Gastrocnemius medialis (tissue), 4 donors: ENCODE measurements around the gene RAB13. TPM values are rescaled to one million over a fixed set of nuclear protein-coding genes. Genes with fewer than 3 reads are reported as not detected.
"Not testable (repeated sequence)": the region's sequence is repeated elsewhere in the genome, so short reads cannot be mapped to it uniquely, and the experiment has no call there.

Experiments used
- ATAC-seq, 2 donors: fragments of 150-250 bp; one replicate each; pipeline ENCODE4 v1.9.1; 2016
- DNase-seq, 2 donors: peaks; one replicate each; pipeline ENCODE4 v3.0.0-alpha.2; 2019
- H3K27ac ChIP-seq, 4 donors: fragments of 200-600 bp; sonication (generic); 1 replicate in 1 of 4; 2 replicates in 3 of 4; pipeline ENCODE4 v1.5.1; 2016 to 2018; ENCODE audit warnings: mild to moderate bottlenecking in 2 of 4, moderate library complexity in 1 of 4
- H3K27me3 ChIP-seq, 3 donors: fragments of 200-600 bp; sonication (generic) in 2 of 3; 1 replicate in 1 of 3; 2 replicates in 2 of 3; pipeline versions ENCODE4 v1.5.1 to v1.6.0; 2016 to 2019; ENCODE audit warnings: mild to moderate bottlenecking in 1 of 3, moderate library complexity in 1 of 3
- H3K36me3 ChIP-seq, 2 donors: fragments of 200-600 bp; sonication (generic) in 1 of 2; one replicate each; pipeline ENCODE4 v1.5.1; 2017 to 2018
- H3K4me1 ChIP-seq, 2 donors: fragments of 200-600 bp; sonication (generic) in 1 of 2; one replicate each; pipeline ENCODE4 v1.5.1; 2016 to 2017; ENCODE audit warnings: mild to moderate bottlenecking in 2 of 2
- H3K4me3 ChIP-seq, 4 donors: fragments of 200-600 bp; sonication (generic) in 3 of 4; 1 replicate in 1 of 4; 2 replicates in 3 of 4; pipeline ENCODE4 v1.5.1; 2016 to 2019; ENCODE audit warnings: mild to moderate bottlenecking in 2 of 4
- H3K9me3 ChIP-seq, 3 donors: fragments of 200-600 bp; sonication (generic) in 2 of 3; 1 replicate in 1 of 3; 2 replicates in 2 of 3; pipeline ENCODE4 v1.5.1; 2016 to 2019
- CTCF ChIP-seq, 5 experiments: fragments of 450-650 bp in 3 of 5; fragments of 200-600 bp in 2 of 5; sonication (generic) in 2 of 5; IDR thresholded peaks in 4 of 5; conservative IDR thresholded peaks in 1 of 5; 1 replicate in 4 of 5; 2 replicates in 1 of 5; pipeline ENCODE4 v1.5.1; 2016 to 2019; ENCODE audit warnings: antibody characterized with exemption in 5 of 5, mild to moderate bottlenecking in 3 of 5, moderate library complexity in 3 of 5
- POLR2A ChIP-seq, 2 donors: fragments of 450-650 bp; IDR thresholded peaks; one replicate each; pipeline ENCODE4 v1.6.1; 2017; ENCODE audit warnings: antibody characterized with exemption in 2 of 2, mild to moderate bottlenecking in 2 of 2, moderate library complexity in 2 of 2
- in situ Hi-C, 4 donors: fragments of 200-750 bp; cut with MboI; loops; one replicate each; pipeline versions ENCODE4 v1.15.0 to v1.8.0; 2017; ENCODE audit warnings: low sequenced_read_pairs in 4 of 4
- intact Hi-C: fragments of 100-400 bp; cut with DNase I; formaldehyde crosslinking; loops from one replicate; pipeline ENCODE4 v1.15.1; 2023; ENCODE audit warnings: low total_unique reads
- total RNA-seq, 4 donors: library from RNA; depleted of rRNA; stranded (reverse); fragments of >200 nt; gene quantifications; one replicate each; pipeline versions ENCODE4 v1.1.0 to v1.2.3, GENCODE V29; 2016

Gene RAB13
- total RNA-seq, 4 donors from 2014 or later, result 6.4 to 12.3 (median 9.1) TPM

GRCh38 chr1:153990468-153991150, 4.5 kb upstream of the RAB13 start, which contains the start of gene RPS27:
RPS27 (plus strand) TSS chr1:153990762; CDS start chr1:153990797, 35 bp downstream.
- in situ Hi-C loops (loop anchor here (10.0 to 25.0 kb wide), 5 partner anchors 284 to 478 kb away; partner anchors contain the start of genes ILF2 (in 2 of the 4), SNAPIN (in 2 of the 4), HAX1 (in 1 of the 4) and NPR1 (in 1 of the 4)), intact Hi-C loops (loop anchor here (2.0 to 10.0 kb wide), 3 partner anchors 194 to 320 kb away; partner anchors contain the start of genes HAX1 and ILF2)
- peaks cover 0 to 33% of the 10 kb centered on the region in 2 donors for H3K36me3 ChIP-seq
- H3K27ac ChIP-seq, result peak within 1 kb of the TSS; percentile 92 to 97 (median 94)
- H3K4me1 ChIP-seq, result peaks cover 24 to 26% of the 10 kb centered on the region in 2 donors
- ATAC-seq (peak; percentile 92 to 95), DNase-seq (peak; percentile 92 to 95)
- peak; percentile 99 for TF ChIP-seq POLR2A (IDR thresholded peaks at IDR 0.05)
- TF ChIP-seq CTCF (IDR thresholded peaks at IDR 0.05 in 4 of 5, conservative IDR thresholded peaks at IDR 0.05 in 1 of 5), result no peak
- H3K4me3 ChIP-seq, result peak within 1 kb of the TSS; percentile 80 to 98 (median 90)
- H3K27me3 ChIP-seq, result no peaks in the 10 kb centered on the region
- no peaks in the 10 kb centered on the region for H3K9me3 ChIP-seq

GRCh38 chr1:153987621-153988020, 1.5 kb upstream of the RAB13 start:
- ATAC-seq (no peak), DNase-seq (no peak)
- intact Hi-C loops (loop anchor here (5.0 kb wide), 2 partner anchors 65 to 420 kb away; partner anchors contain the start of genes GATAD2B and S100A2), in situ Hi-C loops (loop anchor here (5.0 to 25.0 kb wide), 9 partner anchors 40 to 475 kb away; partner anchors contain the start of genes ILF2 (in 2 of the 4), SNAPIN (in 2 of the 4), DENND4B (in 1 of the 4) and GATAD2B (in 1 of the 4))
- Histone ChIP-seq H3K9me3 (no peaks in the 10 kb centered on the region), H3K27ac (peak overlapping the region in 2 of 4 donors; percentile 80 to 89), H3K4me1 (peaks cover 19 to 22% of the 10 kb centered on the region in 2 donors), H3K4me3 (no peak overlapping the region), H3K36me3 (peaks cover 0 to 13% of the 10 kb centered on the region in 2 donors), H3K27me3 (no peaks in the 10 kb centered on the region)
- TF ChIP-seq CTCF (IDR thresholded peaks at IDR 0.05 in 4 of 5, conservative IDR thresholded peaks at IDR 0.05 in 1 of 5) (no peak), POLR2A (IDR thresholded peaks at IDR 0.05) (no peak)

- H3K9me3 ChIP-seq, result no peaks in the 10 kb centered on the region
These were observed 712 bp downstream of the RAB13 start for GRCh38 chr1:153985341-153985912.

GRCh38 chr1:153984123-153984894, 1.8 kb downstream of the RAB13 start:
- DNase-seq (no peak), ATAC-seq (no peak)
- no peaks in the 10 kb centered on the region for H3K9me3 ChIP-seq
- H3K36me3 ChIP-seq, result no peaks in the 10 kb centered on the region
- peaks cover 7% of the 10 kb centered on the region in 2 donors for H3K4me1 ChIP-seq
- H3K27ac ChIP-seq, result peak overlapping the region in 3 of 4 donors; percentile 80 to 88 (median 88)
- TF ChIP-seq CTCF (IDR thresholded peaks at IDR 0.05 in 4 of 5, conservative IDR thresholded peaks at IDR 0.05 in 1 of 5) (no peak), POLR2A (IDR thresholded peaks at IDR 0.05) (no peak)
- no peaks in the 10 kb centered on the region for H3K27me3 ChIP-seq
- intact Hi-C loops (no loop called here), in situ Hi-C loops (loop anchor here (10.0 to 25.0 kb wide), 6 partner anchors 60 to 472 kb away; partner anchors contain the start of genes ILF2 (in 2 of the 4), SNAPIN (in 2 of the 4), GATAD2B (in 1 of the 4) and NPR1 (in 1 of the 4))
- no peak overlapping the region for H3K4me3 ChIP-seq

More at GRCh38 chr1:153985341-153985912, 712 bp downstream of the RAB13 start:
- in situ Hi-C loops (loop anchor here (5.0 to 25.0 kb wide), 9 partner anchors 38 to 473 kb away; partner anchors contain the start of genes ILF2 (in 2 of the 4), SNAPIN (in 2 of the 4), DENND4B (in 1 of the 4) and GATAD2B (in 1 of the 4)), intact Hi-C loops (loop anchor here (5.0 kb wide), 2 partner anchors 63 to 418 kb away; partner anchors contain the start of genes GATAD2B and S100A2)
- peak overlapping the region; percentile 80 to 89 (median 88) for H3K27ac ChIP-seq
- DNase-seq (peak in 1 of 2 donors; percentile 58), ATAC-seq (peak in 1 of 2 donors; percentile 13)
- no peak for TF ChIP-seq POLR2A (IDR thresholded peaks at IDR 0.05)
- peak overlapping the region; percentile 59 to 66 (median 63) for H3K4me3 ChIP-seq
- H3K4me1 ChIP-seq, result peaks cover 7% of the 10 kb centered on the region in 2 donors
- no peaks in the 10 kb centered on the region for H3K27me3 ChIP-seq
- H3K36me3 ChIP-seq, result no peaks in the 10 kb centered on the region

GRCh38 chr1:153981735-153982134, 4.4 kb downstream of the RAB13 start:
- H3K27me3 ChIP-seq, H3K4me3 ChIP-seq, DNase-seq, ATAC-seq, H3K9me3 ChIP-seq, H3K27ac ChIP-seq, H3K36me3 ChIP-seq, intact Hi-C loops: not testable (repeated sequence)
- in situ Hi-C loops, result loop anchor here (10.0 to 25.0 kb wide), 6 partner anchors 57 to 469 kb away; partner anchors contain the start of genes ILF2 (in 2 of the 4), SNAPIN (in 2 of the 4), GATAD2B (in 1 of the 4) and NPR1 (in 1 of the 4)
- peaks cover 15 to 20% of the 10 kb centered on the region in 2 donors for H3K4me1 ChIP-seq

GRCh38 chr1:153979091-153979490, 7.0 kb downstream of the RAB13 start:
- H3K27me3 ChIP-seq, ATAC-seq, H3K9me3 ChIP-seq, intact Hi-C loops, H3K4me3 ChIP-seq, DNase-seq: not testable (repeated sequence)
- Histone ChIP-seq H3K4me1 (peaks cover 20 to 24% of the 10 kb centered on the region in 2 donors), H3K27ac (peak overlapping the region in 3 of 4 donors; percentile 15 to 93 (median 92)), H3K36me3 (peaks cover 0 to 22% of the 10 kb centered on the region in 2 donors)
- in situ Hi-C loops, result loop anchor here (10.0 to 25.0 kb wide), 5 partner anchors 164 to 467 kb away; partner anchors contain the start of genes ILF2 (in 2 of the 4), SNAPIN (in 2 of the 4), NPR1 (in 1 of the 4) and S100A3 (in 1 of the 4)
